Hematopoietic multipotent progenitor cell treated with erythropoietin and hydrocortisone succinate and interleukin-3 and kit ligand, for 8 days (in vitro differentiated cells): Measurements from ENCODE around the gene CYS1.
"Not testable (repeated sequence)": the region's sequence is repeated elsewhere in the genome, so short reads cannot be mapped to it uniquely, and the experiment has no call there.

Source experiments
- DNase-seq: peaks from one replicate; pipeline ENCODE4 v3.0.0-alpha.2; 2015

CYS1 gene

DNA sequence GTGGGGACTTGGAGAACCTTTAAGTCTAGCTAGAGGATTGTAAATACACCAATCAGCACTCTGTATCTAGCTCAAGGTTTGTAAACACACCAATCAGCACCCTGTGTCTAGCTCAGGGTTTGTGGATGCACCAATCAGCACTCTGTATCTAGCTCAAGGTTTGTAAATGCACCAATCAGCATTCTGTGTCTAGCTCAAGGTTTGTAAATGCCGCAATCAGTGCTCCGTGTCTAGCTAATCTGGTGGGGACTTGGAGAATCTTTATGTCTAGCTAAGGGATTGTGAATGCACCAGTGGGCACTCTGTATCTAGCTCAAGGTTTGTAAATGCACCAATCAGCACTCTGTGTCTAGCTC, 11.7 kb upstream of the CYS1 start:
- not testable (repeated sequence) for DNase-seq

DNA sequence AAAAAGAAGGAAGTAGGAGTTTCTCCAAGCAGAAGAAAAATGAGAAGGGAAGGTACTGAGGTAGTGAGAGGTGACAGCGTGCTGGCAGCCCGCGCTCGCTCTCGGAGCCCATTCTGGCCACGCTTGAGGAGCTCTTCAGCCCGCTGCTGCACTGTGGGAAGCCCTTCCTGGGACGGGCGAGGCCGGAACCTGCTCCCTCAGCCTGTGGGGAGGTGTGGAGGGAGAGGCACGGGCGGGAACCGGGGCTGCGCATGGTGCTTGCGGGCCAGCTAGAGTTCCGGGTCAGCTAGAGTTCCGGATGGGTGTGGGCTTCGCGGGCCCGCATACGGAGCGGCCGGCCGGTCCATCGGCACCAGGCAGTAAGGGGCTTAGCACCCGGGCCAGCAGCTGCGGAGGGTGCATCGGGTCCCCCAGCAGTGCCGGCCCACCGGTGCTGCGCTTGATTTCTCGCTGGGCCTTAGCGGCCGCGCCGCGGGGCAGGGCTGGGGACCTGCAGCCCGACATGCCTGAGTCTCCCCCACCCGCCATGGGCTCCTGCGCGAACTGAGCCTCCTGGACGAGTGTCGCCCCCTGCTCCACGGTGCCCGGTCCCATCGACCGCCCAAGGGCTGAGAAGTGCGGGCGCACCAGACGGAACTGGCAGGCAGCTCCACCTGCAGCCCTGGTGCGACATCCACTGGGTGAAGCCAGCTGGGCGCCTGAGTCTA, 11.1 kb upstream of the CYS1 start:
- peak; percentile 32 for DNase-seq

DNA sequence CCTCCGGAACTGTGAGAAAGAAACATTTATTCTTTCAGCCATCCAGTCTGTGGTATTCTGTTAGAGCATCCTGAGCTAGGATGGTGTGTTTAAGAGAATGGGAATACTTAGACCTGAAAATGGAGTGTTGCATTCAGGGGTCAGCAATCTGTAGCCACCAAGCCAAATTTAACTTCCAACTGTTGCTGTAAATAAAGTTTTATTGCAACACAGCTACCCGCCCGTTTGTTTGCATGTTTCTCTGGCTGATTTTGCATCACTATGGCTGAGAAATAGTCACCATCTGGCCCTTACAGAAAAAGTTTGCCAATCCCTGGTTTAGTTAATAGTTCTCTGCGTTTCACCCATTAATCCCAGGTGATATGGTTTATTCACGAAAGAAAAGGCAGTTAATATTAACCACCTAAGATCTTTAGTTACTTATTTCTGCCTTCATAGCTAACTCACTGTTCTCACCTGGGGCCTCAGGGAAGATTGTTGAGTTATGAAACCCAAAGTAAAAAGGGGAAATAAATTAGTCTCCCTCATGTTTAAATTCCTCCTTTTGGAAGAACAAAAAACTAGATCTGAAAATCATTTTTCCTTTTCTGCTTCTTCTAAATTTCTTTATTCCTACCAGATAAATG, 9.5 kb upstream of the CYS1 start:
- DNase-seq = no peak

DNA sequence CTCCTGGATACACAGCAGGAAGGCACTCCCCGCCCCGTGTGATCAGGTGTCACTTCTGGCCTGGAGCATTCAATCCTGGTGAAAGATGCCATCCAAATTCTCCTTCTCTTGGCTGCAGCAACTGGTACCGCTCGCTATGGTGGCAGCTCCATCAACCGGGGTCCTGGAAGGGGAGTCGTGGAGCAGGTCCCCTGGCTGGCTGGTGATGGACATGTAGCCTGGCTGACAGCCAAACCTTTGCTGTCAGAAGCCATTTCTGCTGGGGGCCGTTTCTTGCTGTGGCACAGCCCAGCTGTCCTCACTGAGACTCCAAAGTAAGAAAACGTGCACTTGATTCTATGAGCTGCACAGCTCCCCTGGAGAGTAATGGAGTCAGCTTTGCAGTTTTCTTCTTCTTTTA, 7.1 kb upstream of the CYS1 start:
- DNase-seq = no peak

DNA sequence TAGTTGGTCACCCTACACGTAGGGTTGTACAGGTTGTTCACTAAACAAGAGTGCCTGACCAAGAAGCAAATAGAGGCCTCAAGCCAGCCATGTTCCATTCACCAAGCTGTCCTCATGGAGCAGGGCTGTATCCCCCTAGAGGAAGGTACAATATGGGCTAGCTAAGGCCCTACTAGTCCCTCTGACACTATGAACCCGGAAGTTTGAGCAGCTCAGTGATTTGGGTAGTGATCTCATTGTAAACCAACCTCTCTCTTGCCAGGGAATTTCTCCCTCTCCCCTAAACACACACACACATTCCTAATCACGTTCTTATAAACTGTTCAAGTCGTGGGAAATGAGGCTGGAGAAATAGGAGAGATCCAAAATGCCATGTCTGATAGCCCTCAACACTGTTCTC, 6.7 kb upstream of the CYS1 start:
- no peak for DNase-seq

DNA sequence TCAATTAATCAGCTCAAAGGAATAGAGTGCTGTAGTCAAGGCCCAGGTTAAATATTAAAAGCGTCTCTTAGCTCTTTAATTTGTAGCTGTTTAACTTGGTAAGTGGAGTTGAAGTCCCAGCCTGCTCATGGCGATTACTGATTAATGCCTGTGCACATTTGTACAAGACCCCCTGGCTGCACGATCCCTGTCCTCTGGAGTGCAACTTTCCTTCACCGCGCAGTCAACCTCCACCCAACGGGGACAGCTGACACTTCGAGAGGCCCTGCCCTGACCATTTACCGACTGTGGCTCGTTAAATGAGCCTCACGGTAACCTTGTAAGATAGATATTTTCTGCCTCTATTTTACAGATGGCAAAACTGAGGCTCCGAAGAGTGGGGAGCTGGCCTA, 5.5 kb upstream of the CYS1 start:
- DNase-seq = no peak

DNA sequence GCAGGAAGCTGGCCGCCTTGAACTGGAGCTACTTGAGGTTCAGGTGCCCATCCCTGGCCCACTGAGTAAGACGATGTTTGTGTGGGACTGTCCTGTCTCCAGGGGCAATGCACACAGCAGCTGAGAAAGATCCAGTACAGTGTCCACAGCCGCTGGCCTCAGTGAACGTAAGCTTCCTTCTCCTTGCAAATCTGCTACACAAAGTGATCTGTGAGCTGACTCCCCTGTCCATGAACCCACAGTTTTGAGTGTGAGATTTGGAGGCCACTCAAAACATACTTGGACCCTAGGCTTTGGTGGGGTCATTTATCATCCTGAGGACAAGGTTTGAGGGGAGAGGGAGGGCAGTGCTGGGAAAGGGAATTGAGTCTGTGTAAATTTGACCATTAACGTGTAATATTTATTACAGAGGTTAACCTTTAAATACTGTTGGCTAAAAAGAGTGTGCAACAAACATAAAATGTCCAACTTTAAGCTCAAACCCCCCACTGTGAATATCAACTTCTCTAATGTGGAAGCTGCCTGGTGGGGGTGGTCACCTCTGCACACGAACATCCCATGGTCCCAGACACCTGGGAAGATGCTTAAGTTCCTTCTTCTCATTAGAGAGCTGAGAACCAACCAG, 4.9 kb upstream of the CYS1 start:
- no peak for DNase-seq

DNA sequence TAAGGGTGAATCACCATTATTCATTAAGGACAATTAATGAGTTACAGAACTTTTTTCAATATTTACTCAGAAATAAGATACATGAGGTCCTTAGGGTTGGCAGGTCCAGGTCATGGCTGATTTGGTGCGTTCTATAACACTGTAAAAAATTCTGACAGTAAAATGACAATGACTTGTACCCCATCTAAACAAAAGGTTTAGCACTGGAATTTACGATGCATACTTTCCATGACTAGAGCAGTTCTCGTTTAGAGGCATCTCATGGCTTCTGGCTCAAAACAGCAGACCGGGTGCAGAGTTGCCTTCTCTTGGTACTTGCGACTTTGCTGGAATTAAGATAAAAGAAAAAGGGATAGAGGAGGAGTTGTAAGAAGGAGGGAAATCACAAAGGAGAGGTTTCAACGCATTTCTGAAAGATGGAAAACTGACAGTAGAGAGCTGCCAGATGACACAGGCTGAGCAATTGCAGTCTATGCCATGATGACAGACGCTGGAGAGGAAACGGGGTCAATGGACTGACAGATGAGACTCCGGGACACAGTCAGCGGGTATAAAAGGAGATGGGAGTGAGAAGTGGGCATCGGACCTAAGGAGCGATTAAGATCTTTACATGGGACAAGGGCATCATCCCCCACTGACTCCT, 4.1 kb upstream of the CYS1 start:
- DNase-seq = no peak

DNA sequence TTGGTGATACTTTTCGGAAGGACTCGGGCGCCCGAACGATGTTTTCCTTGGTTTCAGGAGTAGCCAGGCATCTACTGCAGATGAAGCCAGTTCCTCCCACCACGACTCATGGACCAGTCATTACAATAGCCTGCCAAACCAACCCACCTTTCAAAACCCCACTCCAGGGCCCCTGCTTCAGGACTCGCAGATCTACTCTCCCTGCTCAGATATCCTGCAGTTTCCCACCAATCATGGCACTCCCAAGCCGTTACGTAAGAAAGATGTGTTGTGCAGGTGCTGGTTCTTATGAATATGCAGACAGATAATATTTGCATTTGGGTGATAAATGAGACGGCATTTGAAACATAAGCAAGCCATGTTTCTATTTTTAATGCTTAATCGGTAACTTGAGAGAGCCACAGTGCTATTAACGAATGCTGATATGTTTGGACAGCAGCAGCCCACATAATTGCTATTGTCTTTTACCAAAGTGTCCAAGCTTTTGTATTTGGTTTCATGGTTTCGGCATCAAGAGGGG, 3.5 kb upstream of the CYS1 start:
- DNase-seq = no peak

DNA sequence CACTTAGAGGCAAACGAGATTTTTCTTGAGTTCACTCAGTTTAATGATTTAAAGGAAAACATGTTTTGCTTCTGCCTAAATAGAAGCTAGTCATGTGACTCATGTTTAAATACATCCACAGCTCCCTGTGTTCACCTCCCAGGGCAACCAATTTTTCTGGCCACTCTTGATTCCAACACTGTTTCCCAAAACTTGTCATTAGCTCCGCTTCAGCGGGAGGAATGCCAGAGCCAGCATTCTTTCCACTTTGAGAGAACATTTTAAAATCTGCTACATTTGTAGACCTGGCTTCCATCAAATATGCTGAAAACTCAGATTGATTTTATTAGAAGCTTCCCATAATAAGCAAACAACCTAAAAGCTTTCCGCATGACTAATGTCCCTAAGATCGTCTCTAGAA, 2.8 kb upstream of the CYS1 start:
- no peak for DNase-seq

DNA sequence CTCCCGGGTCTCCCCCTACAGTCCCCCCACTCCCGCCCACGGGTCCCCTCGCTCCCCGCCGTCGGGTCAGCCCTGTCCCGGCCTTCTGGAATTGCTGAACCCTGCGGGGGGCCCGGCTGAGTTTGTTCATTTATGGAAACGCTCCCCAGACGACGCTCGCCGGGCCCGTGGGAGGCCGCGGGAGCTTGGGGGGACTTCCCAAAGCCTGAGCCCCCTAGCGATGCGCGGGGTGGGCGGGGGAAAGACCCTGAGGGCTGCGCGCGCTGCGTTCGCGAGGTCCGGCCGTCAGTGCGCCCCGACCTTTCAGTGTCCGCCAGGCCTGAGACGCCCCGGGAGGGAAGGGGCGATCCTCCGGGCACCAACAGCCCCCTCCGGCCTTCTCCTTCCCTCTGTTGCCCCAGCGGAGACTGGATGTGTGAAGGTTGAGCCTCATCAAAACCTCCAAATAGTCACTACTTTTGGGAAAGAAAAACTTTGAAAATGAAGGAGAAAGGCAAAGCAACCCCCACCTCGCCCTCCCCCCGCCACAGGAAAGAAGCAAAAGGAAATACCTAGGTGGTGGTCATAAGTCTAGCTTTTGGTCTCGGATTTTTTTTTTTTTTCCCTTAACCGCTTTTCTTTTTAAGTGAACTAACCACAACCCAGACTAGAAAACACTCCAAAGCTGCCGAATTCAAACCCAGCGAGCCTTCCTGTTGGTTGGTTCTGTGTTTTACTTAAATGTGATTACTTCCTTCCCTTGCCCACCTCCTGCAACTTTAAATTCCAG, 509 bp upstream of the CYS1 start:
- no peak for DNase-seq

DNA sequence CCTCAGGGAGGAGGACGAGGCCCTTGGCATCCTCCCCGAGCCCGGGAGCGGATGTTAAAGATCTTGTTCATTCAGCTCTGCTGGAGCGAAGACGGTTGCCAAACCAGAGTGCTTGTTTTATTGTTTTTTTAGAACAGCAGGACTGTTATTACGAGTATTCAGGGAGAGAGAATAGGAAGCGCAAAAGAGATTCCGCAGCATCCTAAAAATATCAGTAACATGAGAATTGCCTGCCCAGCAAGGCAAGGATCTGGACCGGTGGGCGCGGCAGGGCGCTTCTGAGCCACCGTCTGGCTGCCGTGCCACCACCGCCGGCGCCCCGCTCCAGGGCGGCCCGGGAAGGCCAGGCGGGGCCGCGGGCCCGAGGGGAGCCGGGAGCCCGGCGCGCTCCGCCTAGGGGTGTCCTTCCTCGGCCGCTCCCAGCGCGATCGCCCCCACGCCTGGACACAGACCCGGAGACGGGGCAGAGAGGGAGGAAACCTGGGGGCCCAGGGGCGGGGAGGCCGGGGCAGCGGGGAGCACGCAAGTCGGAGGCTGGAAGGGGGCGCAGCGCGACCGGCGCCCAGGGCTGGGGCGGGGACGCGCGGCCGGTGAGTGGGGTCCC, 843 bp downstream of the CYS1 start:
- no peak for DNase-seq

DNA sequence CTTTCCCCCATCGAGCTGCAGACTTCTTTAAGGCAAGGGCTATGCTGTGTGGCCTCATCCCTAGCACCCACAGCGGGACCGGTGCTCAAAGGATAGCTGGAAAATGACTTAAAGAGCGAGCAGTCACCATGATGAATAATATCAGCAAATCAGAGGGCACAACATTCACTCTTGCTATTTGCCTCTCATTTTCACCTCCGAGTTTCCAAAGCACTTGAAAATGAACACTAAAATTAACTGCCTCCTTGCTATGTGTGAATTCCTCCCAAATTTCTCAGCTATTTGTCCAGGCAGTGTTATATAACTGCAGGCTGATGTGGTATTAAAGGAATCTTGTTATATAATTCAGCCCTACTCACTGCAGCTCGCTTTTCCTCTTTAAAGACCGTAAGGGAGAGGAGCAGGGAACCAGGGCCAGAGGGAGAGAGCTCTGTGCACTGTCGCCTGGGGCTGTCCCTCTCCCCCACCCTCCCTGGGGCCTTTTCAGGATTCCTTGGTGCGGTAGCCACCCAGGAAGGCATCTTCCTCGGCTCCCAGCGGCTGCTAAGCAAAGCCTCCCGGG, 1.4 kb downstream of the CYS1 start:
- no peak for DNase-seq

DNA sequence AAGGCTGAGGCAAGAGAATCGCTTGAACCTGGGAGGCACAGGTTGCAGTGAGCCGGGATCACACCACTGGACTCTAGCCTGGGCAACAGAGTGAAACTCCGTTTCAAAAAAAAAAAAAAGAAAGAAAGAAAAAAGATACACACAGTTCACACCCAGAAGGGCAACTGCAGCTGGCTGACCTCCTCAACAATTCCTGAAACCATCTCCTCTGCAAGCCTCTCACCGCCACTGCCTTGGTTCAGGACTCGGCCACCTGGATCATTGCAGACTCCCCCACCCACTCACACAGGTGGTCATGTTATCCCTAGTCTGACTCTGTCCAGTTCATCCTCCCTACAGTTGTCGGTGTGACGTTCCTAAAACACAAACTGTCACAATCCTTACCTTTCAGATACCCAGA, 2.2 kb downstream of the CYS1 start:
- DNase-seq = no peak

DNA sequence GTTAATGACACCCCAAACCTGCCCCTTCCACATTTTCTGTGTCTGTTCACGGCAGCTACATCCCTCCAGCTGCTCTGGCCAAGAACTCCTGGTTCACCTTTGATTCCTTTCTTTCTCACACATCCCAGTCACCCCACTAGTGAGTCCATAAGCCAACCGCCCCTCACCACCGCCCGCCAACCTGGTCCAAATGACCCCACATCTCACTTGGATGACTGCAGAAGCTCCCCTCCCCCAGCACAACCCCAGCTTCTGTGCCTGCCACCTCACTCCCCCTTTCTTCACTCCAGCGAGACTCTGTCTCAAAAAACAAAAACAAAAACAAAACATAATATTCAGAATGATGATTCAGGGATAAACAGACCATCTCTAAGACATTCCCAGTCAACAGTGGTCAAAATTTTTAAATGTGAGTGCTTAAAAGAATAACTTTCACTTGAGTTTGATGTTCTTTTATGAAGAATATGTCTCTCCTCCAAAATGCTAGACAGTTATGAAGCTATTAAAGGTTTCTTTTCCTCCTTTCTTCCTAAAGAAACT, 3.2 kb downstream of the CYS1 start:
- no peak for DNase-seq

DNA sequence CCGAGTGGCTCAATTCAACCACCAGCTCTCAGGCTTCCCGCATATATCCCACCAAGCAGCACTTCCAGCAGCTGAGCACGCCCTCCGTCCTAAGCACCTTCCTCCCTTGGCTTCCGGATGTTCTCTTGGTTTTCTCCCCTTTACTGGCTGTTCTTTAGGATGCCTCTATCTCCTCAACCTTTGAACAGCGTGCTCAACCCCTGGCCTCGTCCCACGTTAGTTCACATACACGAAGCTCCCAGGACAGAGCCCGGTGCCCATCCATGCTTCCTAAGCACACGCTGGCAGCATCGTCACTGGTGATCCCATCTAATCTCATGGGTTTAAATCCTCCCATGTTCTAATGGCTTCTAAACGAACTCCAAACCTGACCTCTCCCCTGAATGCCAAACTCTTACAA, 3.7 kb downstream of the CYS1 start:
- no peak for DNase-seq

DNA sequence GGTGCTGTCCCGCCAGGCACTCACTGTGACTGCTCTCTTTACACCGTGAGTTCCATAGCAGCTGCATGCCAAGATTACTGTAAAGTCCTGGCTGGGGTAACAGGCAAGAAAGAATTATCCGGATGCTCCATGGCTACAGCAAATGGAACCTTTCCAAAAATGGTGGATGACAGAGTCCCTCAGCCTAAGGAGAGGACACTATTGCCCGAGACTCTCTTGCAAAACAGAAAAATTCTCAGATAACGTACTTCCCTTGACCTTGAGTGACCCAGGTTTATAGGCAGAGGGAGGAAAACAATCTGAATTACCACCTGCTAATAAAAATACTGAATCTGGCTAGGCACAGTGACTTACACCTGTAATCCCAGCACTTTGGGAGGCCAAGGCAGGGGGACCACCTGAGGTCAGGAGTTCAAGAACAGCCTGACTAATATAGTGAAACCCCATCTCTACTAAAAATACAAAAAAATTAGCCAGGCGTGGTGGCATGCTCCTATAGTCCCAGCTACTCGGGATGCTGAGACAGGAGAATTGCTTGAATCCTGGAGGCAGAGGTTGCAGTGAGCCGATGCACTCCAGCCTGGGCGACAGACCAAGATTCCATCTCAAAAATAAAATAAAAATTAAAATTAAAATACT, 4.5 kb downstream of the CYS1 start:
- DNase-seq = no peak

DNA sequence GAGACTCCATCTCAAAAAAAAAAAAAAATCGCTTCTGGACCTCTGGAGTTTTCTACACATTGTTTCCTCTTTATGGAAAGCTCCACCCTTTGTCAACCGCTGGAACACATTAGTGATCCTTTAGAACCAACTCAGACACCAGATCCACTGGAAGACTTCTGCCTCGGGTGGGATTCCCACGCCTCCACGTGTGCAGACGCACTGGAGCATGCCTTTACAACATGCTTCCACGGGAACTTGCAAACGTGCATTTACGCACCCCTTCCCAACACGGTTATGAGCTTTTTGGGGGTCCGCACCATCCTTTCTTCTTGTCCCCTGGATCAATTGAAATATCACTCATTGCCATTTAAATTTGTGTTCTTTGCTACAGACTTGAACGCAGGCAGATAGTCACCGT, 5.1 kb downstream of the CYS1 start:
- no peak for DNase-seq

DNA sequence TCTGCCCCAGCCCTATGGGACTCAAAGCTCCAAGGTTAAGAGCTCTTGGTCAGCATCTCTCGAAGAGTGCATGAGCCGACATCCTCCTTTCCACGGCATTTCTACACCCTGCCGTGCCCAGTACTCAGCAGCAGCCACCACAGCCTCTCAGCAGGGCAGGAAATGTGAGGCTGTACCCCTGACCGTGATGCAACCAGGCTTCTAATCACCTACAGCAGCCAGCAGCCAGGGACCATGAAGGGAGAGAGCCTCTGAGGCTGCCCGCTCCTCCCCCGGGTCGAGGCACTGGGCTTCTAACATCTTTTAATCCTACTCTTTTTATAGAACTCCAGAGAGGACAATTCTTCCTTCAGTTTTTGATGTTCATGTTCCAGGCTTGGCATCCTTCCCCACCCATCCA, 6.5 kb downstream of the CYS1 start:
- no peak for DNase-seq

DNA sequence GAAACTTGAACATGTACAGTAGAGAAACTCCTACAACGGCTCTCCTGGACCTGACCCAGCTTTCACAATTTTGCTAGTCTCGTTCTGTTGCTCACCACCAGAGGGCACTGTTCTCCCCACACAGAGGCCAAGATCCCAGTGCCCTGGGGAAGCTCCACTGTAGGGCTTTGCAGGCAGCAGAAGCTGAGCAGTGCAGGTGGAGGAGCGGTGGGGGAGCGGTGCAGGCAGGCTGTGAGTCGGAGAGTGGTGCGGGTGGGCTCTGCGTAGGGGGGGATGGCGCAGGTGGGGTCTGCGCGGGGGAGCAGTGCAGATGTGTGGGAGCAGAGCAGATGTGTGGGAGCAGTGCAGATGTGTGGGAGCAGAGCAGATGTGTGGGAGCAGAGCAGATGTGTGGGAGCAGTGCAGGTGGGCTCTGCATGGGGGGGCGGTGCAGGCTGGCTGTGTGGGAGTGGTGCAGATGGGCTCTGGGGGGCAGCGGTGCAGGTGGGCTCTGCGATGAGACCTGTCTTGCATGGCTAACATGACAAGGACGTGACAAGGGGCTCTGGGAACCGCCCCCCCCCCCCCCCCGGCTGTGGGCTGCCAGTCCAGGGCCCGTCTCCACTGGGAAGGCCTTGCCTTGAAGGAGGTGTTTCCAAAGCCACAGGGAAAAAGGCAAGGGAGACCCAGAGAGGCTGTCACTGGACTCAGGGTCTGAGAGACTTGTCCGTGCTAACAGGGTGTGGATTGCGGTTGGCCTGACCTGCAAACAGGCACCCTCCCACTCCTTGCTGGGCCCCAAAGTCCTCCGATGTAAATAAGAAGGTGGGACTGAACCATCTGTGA, 7.3 kb downstream of the CYS1 start:
- peak; percentile 84 for DNase-seq

DNA sequence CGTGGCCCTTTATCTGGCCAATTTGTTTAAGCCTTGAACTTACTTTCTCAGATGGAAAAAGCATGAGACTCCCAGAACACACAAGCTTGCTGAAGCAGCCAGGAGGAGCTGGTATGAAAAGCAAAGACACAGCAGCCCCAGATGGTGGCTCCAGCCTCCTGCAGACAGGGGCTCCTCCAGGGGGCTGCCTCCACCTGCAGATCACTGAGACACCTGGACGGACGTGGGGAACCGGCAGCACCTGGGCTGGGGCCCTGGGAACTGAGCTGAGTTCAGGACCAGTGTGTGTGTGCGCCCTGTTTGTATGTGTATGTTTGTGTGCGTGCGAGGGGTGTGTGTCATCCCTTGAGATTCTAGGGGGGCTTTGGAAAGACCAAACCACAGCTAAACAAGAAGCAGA, 8.6 kb downstream of the CYS1 start:
- no peak for DNase-seq
